Fibroblast of lung (primary cell): ENCODE measurements around the gene CHPF2.

Experiments used
- EZH2 ChIP-seq: IDR thresholded peaks from 2 replicates; pipeline ENCODE4 v1.5.1; 2012; ENCODE audit warnings: low read length, control low read depth, mild to moderate bottlenecking; ENCODE audit errors: missing control alignments
- TF ChIP-seq, protein P1 (sequence below), 2 donors: IDR thresholded peaks in 1 of 2; conservative IDR thresholded peaks in 1 of 2; 1 replicate in 1 of 2; 2 replicates in 1 of 2; pipeline ENCODE4 v1.5.1; 2011 to 2012; ENCODE audit warnings: low read length in 2 of 2, control low read depth in 1 of 2, inconsistent platforms in 1 of 2, low read depth in 1 of 2, mild to moderate bottlenecking in 1 of 2

DNA sequence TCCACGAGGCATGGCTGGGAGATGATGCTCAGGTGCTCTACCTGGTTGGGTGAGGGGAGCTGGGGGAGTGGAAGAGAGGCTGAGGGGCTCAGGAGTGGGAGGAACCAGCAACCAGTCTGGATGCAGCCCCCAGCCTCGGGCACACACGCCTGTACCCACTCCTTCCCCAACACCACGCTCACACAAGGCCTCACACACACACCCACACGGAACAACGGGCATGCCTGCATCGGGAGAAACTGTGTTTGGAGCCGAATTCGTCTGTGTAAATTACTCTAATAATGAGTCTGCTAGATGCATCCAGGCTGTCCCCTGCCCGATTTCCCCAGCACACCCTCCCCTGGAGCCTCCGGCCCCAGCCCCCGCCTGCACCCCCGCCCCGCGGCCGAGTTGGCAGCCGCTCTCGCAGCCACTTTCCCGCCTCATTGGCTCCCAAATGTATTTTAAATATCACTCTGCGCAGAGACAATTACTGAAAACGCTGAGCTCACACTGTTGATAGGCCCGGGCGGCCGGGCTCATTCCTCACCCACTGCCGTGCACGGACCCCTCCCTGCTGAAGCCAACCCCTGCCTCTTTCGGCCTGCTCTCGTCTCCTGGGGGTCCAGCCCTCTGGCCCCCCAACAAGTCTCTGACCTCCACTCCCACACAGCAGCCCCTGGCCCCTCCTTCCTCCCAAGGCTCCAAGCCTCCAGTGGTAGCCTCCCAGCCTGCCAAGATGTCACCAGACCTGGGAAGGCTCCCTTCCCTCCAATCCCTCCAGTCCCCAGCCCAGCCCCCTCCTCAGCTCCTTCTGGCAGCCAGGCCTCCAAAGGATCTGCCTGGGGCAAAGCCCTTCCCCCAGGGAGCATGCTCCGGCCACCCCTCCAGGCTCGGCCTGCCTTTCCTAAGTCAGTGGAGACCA lies 33.1 kb upstream of the CHPF2 start:
- TF ChIP-seq, protein P1, sequence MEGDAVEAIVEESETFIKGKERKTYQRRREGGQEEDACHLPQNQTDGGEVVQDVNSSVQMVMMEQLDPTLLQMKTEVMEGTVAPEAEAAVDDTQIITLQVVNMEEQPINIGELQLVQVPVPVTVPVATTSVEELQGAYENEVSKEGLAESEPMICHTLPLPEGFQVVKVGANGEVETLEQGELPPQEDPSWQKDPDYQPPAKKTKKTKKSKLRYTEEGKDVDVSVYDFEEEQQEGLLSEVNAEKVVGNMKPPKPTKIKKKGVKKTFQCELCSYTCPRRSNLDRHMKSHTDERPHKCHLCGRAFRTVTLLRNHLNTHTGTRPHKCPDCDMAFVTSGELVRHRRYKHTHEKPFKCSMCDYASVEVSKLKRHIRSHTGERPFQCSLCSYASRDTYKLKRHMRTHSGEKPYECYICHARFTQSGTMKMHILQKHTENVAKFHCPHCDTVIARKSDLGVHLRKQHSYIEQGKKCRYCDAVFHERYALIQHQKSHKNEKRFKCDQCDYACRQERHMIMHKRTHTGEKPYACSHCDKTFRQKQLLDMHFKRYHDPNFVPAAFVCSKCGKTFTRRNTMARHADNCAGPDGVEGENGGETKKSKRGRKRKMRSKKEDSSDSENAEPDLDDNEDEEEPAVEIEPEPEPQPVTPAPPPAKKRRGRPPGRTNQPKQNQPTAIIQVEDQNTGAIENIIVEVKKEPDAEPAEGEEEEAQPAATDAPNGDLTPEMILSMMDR (conservative IDR thresholded peaks at IDR 0.05 in 1 of 2, IDR thresholded peaks at IDR 0.05 in 1 of 2; ENCODE audit: low read depth in 1 of 2, low read length in 2 of 2): no peak
- TF ChIP-seq EZH2: no peak
